Measurements from ENCODE around the gene ANKRD39.
"Not testable (repeated sequence)": the region's sequence is repeated elsewhere in the genome, so short reads cannot be mapped to it uniquely, and the experiment has no call there.

Gene ANKRD39

GRCh38 chr2:96869281-96869821 lies 11.5 kb upstream of the ANKRD39 start:
- H3K4me1 Mint-ChIP-seq (ENCODE audit: low read depth) = peaks cover 24% of the 10 kb centered on the region
- H3K4me3 Mint-ChIP-seq = no peak overlapping the region
- H3K36me3 Mint-ChIP-seq (ENCODE audit: low read depth) = peaks cover 7% of the 10 kb centered on the region
- no peaks in the 10 kb centered on the region for H3K9me3 Mint-ChIP-seq
- peaks cover 13% of the 10 kb centered on the region for H3K27me3 Mint-ChIP-seq (ENCODE audit: low read depth)
- no peak overlapping the region for H3K27ac Mint-ChIP-seq

- Mint-ChIP-seq H3K4me3 (peak overlapping the region; percentile 80), H3K9me3 (no peaks in the 10 kb centered on the region), H3K27me3 (ENCODE audit: low read depth) (peaks cover 11% of the 10 kb centered on the region), H3K36me3 (ENCODE audit: low read depth) (peaks cover 7% of the 10 kb centered on the region), H3K27ac (peak overlapping the region; percentile 78), H3K4me1 (ENCODE audit: low read depth) (peaks cover 22% of the 10 kb centered on the region)
Measured at GRCh38 chr2:96868555-96869280, 10.9 kb upstream of the ANKRD39 start.

GRCh38 chr2:96867756-96868554 lies 10.1 kb upstream of the ANKRD39 start:
- Mint-ChIP-seq H3K4me1 (ENCODE audit: low read depth) (peaks cover 22% of the 10 kb centered on the region), H3K27ac (peak overlapping the region; percentile 78), H3K4me3 (peak overlapping the region; percentile 80), H3K9me3 (no peaks in the 10 kb centered on the region), H3K36me3 (ENCODE audit: low read depth) (peaks cover 12% of the 10 kb centered on the region), H3K27me3 (ENCODE audit: low read depth) (peaks cover 11% of the 10 kb centered on the region)

- Mint-ChIP-seq H3K27me3 (ENCODE audit: low read depth) (peaks cover 11% of the 10 kb centered on the region), H3K36me3 (ENCODE audit: low read depth) (peaks cover 13% of the 10 kb centered on the region), H3K27ac (no peak overlapping the region), H3K4me3 (peak overlapping the region; percentile 80), H3K4me1 (ENCODE audit: low read depth) (peaks cover 22% of the 10 kb centered on the region), H3K9me3 (no peaks in the 10 kb centered on the region)
Measured at GRCh38 chr2:96866986-96867755, 9.4 kb upstream of the ANKRD39 start.

GRCh38 chr2:96866586-96866985 lies 8.8 kb upstream of the ANKRD39 start:
- Mint-ChIP-seq H3K4me3 (peak overlapping the region; percentile 65), H3K4me1 (ENCODE audit: low read depth) (peaks cover 22% of the 10 kb centered on the region), H3K27me3 (ENCODE audit: low read depth) (peaks cover 11% of the 10 kb centered on the region), H3K27ac (no peak overlapping the region), H3K36me3 (ENCODE audit: low read depth) (peaks cover 16% of the 10 kb centered on the region), H3K9me3 (no peaks in the 10 kb centered on the region)

- Mint-ChIP-seq H3K4me1 (ENCODE audit: low read depth) (peaks cover 21% of the 10 kb centered on the region), H3K27ac (no peak overlapping the region), H3K36me3 (ENCODE audit: low read depth) (peaks cover 16% of the 10 kb centered on the region), H3K9me3 (no peaks in the 10 kb centered on the region), H3K27me3 (ENCODE audit: low read depth) (peaks cover 8% of the 10 kb centered on the region), H3K4me3 (no peak overlapping the region)
Measured at GRCh38 chr2:96866149-96866548, 8.3 kb upstream of the ANKRD39 start.

GRCh38 chr2:96865654-96866053 lies 7.8 kb upstream of the ANKRD39 start:
- H3K27me3 Mint-ChIP-seq (ENCODE audit: low read depth) = peaks cover 3% of the 10 kb centered on the region
- H3K4me1 Mint-ChIP-seq (ENCODE audit: low read depth) = peaks cover 16% of the 10 kb centered on the region
- H3K4me3 Mint-ChIP-seq = no peak overlapping the region
- H3K36me3 Mint-ChIP-seq (ENCODE audit: low read depth) = peaks cover 16% of the 10 kb centered on the region
- H3K27ac Mint-ChIP-seq = no peak overlapping the region
- no peaks in the 10 kb centered on the region for H3K9me3 Mint-ChIP-seq

- peaks cover 16% of the 10 kb centered on the region for H3K4me1 Mint-ChIP-seq (ENCODE audit: low read depth)
- no peaks in the 10 kb centered on the region for H3K27me3 Mint-ChIP-seq (ENCODE audit: low read depth)
- no peaks in the 10 kb centered on the region for H3K9me3 Mint-ChIP-seq
- H3K27ac Mint-ChIP-seq = no peak overlapping the region
- H3K4me3 Mint-ChIP-seq = no peak overlapping the region
- H3K36me3 Mint-ChIP-seq (ENCODE audit: low read depth) = peaks cover 22% of the 10 kb centered on the region
Measured at GRCh38 chr2:96864343-96865091, 6.7 kb upstream of the ANKRD39 start.

GRCh38 chr2:96863575-96864342 lies 5.9 kb upstream of the ANKRD39 start:
- no peak overlapping the region for H3K27ac Mint-ChIP-seq
- H3K4me1 Mint-ChIP-seq (ENCODE audit: low read depth) = peaks cover 23% of the 10 kb centered on the region
- peaks cover 22% of the 10 kb centered on the region for H3K36me3 Mint-ChIP-seq (ENCODE audit: low read depth)

GRCh38 chr2:96863056-96863455 lies 5.2 kb upstream of the ANKRD39 start:
- not testable (repeated sequence) for H3K9me3 Mint-ChIP-seq; H3K4me3 Mint-ChIP-seq; H3K27ac Mint-ChIP-seq; H3K27me3 Mint-ChIP-seq (ENCODE audit: low read depth)
- Mint-ChIP-seq H3K4me1 (ENCODE audit: low read depth) (peaks cover 23% of the 10 kb centered on the region), H3K36me3 (ENCODE audit: low read depth) (peaks cover 22% of the 10 kb centered on the region)

More at GRCh38 chr2:96863575-96864342, 5.9 kb upstream of the ANKRD39 start:
- Mint-ChIP-seq H3K27me3 (ENCODE audit: low read depth) (no peaks in the 10 kb centered on the region), H3K9me3 (no peaks in the 10 kb centered on the region), H3K4me3 (no peak overlapping the region)

- no peak overlapping the region for H3K27ac Mint-ChIP-seq
- no peaks in the 10 kb centered on the region for H3K27me3 Mint-ChIP-seq (ENCODE audit: low read depth)
- no peak overlapping the region for H3K4me3 Mint-ChIP-seq
Measured at GRCh38 chr2:96861074-96861473, 3.3 kb upstream of the ANKRD39 start.

GRCh38 chr2:96860065-96861029 lies 2.5 kb upstream of the ANKRD39 start:
- Mint-ChIP-seq H3K9me3 (no peaks in the 10 kb centered on the region), H3K4me1 (ENCODE audit: low read depth) (peaks cover 24% of the 10 kb centered on the region), H3K27me3 (ENCODE audit: low read depth) (no peaks in the 10 kb centered on the region), H3K4me3 (no peak overlapping the region), H3K27ac (peak overlapping the region; percentile 57), H3K36me3 (ENCODE audit: low read depth) (peaks cover 17% of the 10 kb centered on the region)

More at GRCh38 chr2:96861074-96861473, 3.3 kb upstream of the ANKRD39 start:
- Mint-ChIP-seq H3K9me3 (no peaks in the 10 kb centered on the region), H3K4me1 (ENCODE audit: low read depth) (peaks cover 24% of the 10 kb centered on the region), H3K36me3 (ENCODE audit: low read depth) (peaks cover 20% of the 10 kb centered on the region)
